Endometrial microvascular endothelial cells (primary cell): ENCODE data around the gene BAIAP3. TPM values are rescaled to one million over a fixed set of nuclear protein-coding genes. Genes with fewer than 3 reads are reported as not detected.

ENCODE experiments used
- in situ Hi-C: cut with HindIII; loops from 2 replicates; pipeline ENCODE4 v1.10.0; 2017; ENCODE audit warnings: low sequenced_read_pairs, low pct_unique_long_range_greater_than_20kb; ENCODE audit errors: inconsistent ontology term
- total RNA-seq: library from RNA; depleted of rRNA; stranded (reverse); fragments of >200 nt; gene quantifications from one replicate; pipeline ENCODE4 v1.2.3, GENCODE V29; 2015; ENCODE audit errors: inconsistent ontology term

BAIAP3 gene
- total RNA-seq, 1 donor from 2014 or later, result 0.74 TPM

DNA sequence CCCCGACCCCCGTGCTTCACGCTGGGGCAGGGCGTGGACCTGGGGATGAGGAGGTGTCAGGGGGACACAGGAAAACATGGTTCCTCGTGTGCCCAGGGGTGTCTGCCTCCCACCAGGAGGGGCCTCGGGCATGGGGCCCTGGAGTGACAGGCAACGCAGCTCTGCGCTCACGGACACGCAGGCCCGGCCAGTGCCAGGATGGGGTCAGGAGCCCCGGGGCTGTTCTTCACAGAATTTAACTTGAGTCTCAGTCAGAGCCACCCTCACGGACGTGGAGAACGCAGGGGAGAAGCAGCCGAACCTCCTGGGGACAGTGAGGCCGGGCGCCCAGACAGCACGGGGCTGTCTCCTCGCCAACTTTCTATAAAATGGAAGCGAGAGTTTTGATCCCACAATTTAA is 64.3 kb downstream of the BAIAP3 start:
- in situ Hi-C loops, result loop anchor here (25.0 kb wide), 1 partner anchor 90 kb away; the partner anchor contains the start of genes CLCN7, PTX4 and TELO2

DNA sequence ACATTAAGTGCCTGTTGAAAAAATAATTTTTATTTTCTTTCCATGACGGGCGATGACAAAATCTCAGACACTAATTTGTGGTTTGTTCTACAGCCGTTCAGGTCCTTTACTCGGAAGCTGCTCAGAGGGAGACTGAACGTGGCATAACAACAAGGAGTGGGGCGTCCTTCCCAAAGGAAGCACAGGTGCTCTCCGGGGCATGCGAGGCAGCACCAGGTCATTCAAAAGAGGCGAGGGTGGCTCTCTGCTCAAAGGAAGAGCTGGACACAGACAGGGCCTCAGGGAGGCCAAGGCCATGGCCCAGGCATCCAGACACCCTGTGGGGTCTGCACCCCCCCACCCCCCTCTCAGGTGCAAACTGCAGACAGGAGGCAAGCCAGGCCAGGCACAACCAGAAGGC is 64.9 kb downstream of the BAIAP3 start:
- in situ Hi-C loops, result loop anchor here (25.0 kb wide), 1 partner anchor 89 kb away; the partner anchor contains the start of genes CLCN7, PTX4 and TELO2

Other genes starting within 250 kb of the BAIAP3 start
- not detected for gene C1QTNF8, start 237.4 kb upstream of the BAIAP3 start, total RNA-seq
- 0.09 TPM for gene CACNA1H, start 180.5 kb upstream of the BAIAP3 start, total RNA-seq
- gene TPSG1, start 108.4 kb upstream of the BAIAP3 start, total RNA-seq, result not detected
- not detected for gene TPSB2, start 103.5 kb upstream of the BAIAP3 start, total RNA-seq
- gene TPSAB1, start 92.9 kb upstream of the BAIAP3 start, total RNA-seq, result not detected
- not detected for gene TPSD1, start 77.6 kb upstream of the BAIAP3 start, total RNA-seq
- 62.4 TPM for gene UBE2I, start 24.0 kb upstream of the BAIAP3 start, total RNA-seq
- gene TSR3, start 18.2 kb downstream of the BAIAP3 start, total RNA-seq, result 91.1 TPM
- gene GNPTG, start 18.3 kb downstream of the BAIAP3 start, total RNA-seq, result 53.3 TPM
- gene UNKL, start 81.1 kb downstream of the BAIAP3 start, total RNA-seq, result 9.8 TPM
- gene UQCC4, start 87.1 kb downstream of the BAIAP3 start, total RNA-seq, result 24.6 TPM
- gene PERCC1, start 97.4 kb downstream of the BAIAP3 start, total RNA-seq, result not detected
- not detected for gene CCDC154, start 110.9 kb downstream of the BAIAP3 start, total RNA-seq
- gene CLCN7, start 141.4 kb downstream of the BAIAP3 start, total RNA-seq, result 43.0 TPM
- gene PTX4, start 155.3 kb downstream of the BAIAP3 start, total RNA-seq, result 2.3 TPM
- gene TELO2, start 159.7 kb downstream of the BAIAP3 start, total RNA-seq, result 21.8 TPM
- 17.6 TPM for gene TMEM204, start 200.0 kb downstream of the BAIAP3 start, total RNA-seq